Panc1 (cell line): ENCODE results near the gene CFAP74. TPM values are rescaled to one million over a fixed set of nuclear protein-coding genes. Genes with fewer than 3 reads are reported as not detected.

Experiments
- ATAC-seq: fragments of 200-7000 bp; cut with Tn5 transposase; 2 replicates; pipeline ENCODE4 v1.9.1; 2020; ENCODE audit warnings: mild to moderate bottlenecking, moderate library complexity
- BruUV-seq: library from RNA; stranded (reverse); fragments of 400-500 nt; replicated peaks from 2 replicates; lab custom pipeline; 2021; lab: Mats Ljungman, UMichigan
- CTCF ChIA-PET: fragments of 300-600 bp; sonication (Branson Sonifier 250); formaldehyde crosslinking; loops from one replicate; lab custom pipeline; 2022; ENCODE audit warnings: antibody characterized with exemption; lab: Charles Lee
- POLR2A ChIA-PET: fragments of 300-600 bp; sonication (Branson Sonifier 250); formaldehyde crosslinking; loops from one replicate; lab custom pipeline; 2022; ENCODE audit warnings: antibody characterized with exemption; lab: Charles Lee
- DNase-seq: peaks from one replicate; pipeline ENCODE4 v3.0.0-alpha.2; 2010; ENCODE audit warnings: low read depth, low spot score
- H3K27ac ChIP-seq: 2 replicates; pipeline ENCODE4 v1.5.1; 2011; ENCODE audit warnings: mild to moderate bottlenecking, low read length, inconsistent platforms
- H3K27me3 ChIP-seq: fragments of 200-500 bp; sonication (Bioruptor generic); 2 replicates; pipeline ENCODE4 v1.6.0; 2014; ENCODE audit warnings: low read length, inconsistent platforms; ENCODE audit not compliant: control insufficient read depth, insufficient read depth
- H3K36me3 ChIP-seq: fragments of 200-500 bp; sonication (Bioruptor generic); 2 replicates; pipeline ENCODE4 v1.5.1; 2014; ENCODE audit warnings: inconsistent platforms, mild to moderate bottlenecking, low read length, moderate library complexity; ENCODE audit not compliant: control insufficient read depth, insufficient read depth
- H3K4me1 ChIP-seq: 2 replicates; pipeline ENCODE4 v1.5.1; 2011; ENCODE audit warnings: inconsistent platforms, mild to moderate bottlenecking, low read length, moderate library complexity; ENCODE audit not compliant: control insufficient read depth, insufficient read depth
- H3K4me3 ChIP-seq, 2 experiments: 2 replicates each; pipeline ENCODE4 v1.5.1; 2011 to 2012; ENCODE audit warnings: low read depth in 2 of 2, low read length in 2 of 2, mild to moderate bottlenecking in 2 of 2, inconsistent platforms in 1 of 2, moderate library complexity in 1 of 2
- H3K9me3 ChIP-seq: fragments of 200-500 bp; sonication (Bioruptor generic); 2 replicates; pipeline ENCODE4 v1.5.1; 2014; ENCODE audit warnings: low read depth, mild to moderate bottlenecking, inconsistent platforms, low read length, moderate library complexity; ENCODE audit not compliant: control insufficient read depth, insufficient read depth
- POLR2AphosphoS5 ChIP-seq: IDR thresholded peaks from 2 replicates; pipeline ENCODE4 v1.6.1; 2012; ENCODE audit warnings: mild to moderate bottlenecking, low read depth, low read length, moderate library complexity
- REST ChIP-seq, 2 experiments: IDR thresholded peaks; 2 replicates each; pipeline ENCODE4 v1.6.1; 2011 to 2012; ENCODE audit warnings: low read depth in 2 of 2, control low read depth in 1 of 2, low read length in 1 of 2, mild to moderate bottlenecking in 1 of 2, moderate library complexity in 1 of 2; ENCODE audit not compliant: insufficient read depth in 1 of 2
- SIN3A ChIP-seq: IDR thresholded peaks from 2 replicates; pipeline ENCODE4 v1.6.1; 2012; ENCODE audit warnings: low read depth, mild to moderate bottlenecking, low read length, moderate library complexity, borderline replicate concordance; ENCODE audit not compliant: insufficient read depth
- TCF7L2 ChIP-seq: IDR thresholded peaks from 2 replicates; pipeline ENCODE4 v1.6.1; 2011; ENCODE audit warnings: mild to moderate bottlenecking, low read depth, low read length, inconsistent platforms
- in situ Hi-C: cut with HindIII; loops from 2 replicates; pipeline ENCODE4 v1.10.0; 2016; ENCODE audit warnings: low sequenced_read_pairs, low pct_unique_long_range_greater_than_20kb
- intact Hi-C: fragments of 100-400 bp; cut with micrococcal nuclease; formaldehyde crosslinking; loops from one replicate; pipeline ENCODE4 v1.10.0; 2022; ENCODE audit not compliant: unreplicated experiment
- total RNA-seq: library from RNA; stranded (reverse); gene quantifications from one replicate; pipeline ENCODE4 v1.2.1, GENCODE V29; 2021; ENCODE audit not compliant: unreplicated experiment
- TF ChIP-seq, protein P1 (sequence below): fragments of 450-650 bp; IDR thresholded peaks from 2 replicates; pipeline ENCODE4 v1.5.1; 2017; ENCODE audit warnings: mild to moderate bottlenecking

Gene CFAP74
- total RNA-seq, 1 experiment from 2014 or later = not detected

GRCh38 chr1:1900883-1901640 is 102.5 kb downstream of the CFAP74 start:
- Histone ChIP-seq H3K27me3 (no peaks in the 10 kb centered on the region), H3K27ac (no peak overlapping the region), H3K4me3 (no peak overlapping the region), H3K36me3 (no peaks in the 10 kb centered on the region), H3K4me1 (peaks cover 5% of the 10 kb centered on the region; the same call in 1 of the 2 replicates), H3K9me3 (no peaks in the 10 kb centered on the region)
- ChIA-PET POLR2A (interaction anchor here (0.9 kb wide), 1 partner anchor 15 kb away, joined by 5 read pairs; no protein-coding TSS in a partner anchor), CTCF (interaction anchor here (0.5 kb wide), 1 partner anchor 191 kb away, joined by 7 read pairs; no protein-coding TSS in a partner anchor)
- ATAC-seq = no peak
- in situ Hi-C loops = no loop called here
- intact Hi-C loops = no loop called here
- no peak for DNase-seq
- no TSS peak for BruUV-seq
- TF ChIP-seq REST (IDR thresholded peaks at IDR 0.05; ENCODE audit: insufficient read depth in 1 of 2, low read depth in 2 of 2, low read length in 1 of 2) (no peak), TCF7L2 (no peak), SIN3A (no peak), POLR2AphosphoS5 (no peak)
- TF ChIP-seq, protein P1, sequence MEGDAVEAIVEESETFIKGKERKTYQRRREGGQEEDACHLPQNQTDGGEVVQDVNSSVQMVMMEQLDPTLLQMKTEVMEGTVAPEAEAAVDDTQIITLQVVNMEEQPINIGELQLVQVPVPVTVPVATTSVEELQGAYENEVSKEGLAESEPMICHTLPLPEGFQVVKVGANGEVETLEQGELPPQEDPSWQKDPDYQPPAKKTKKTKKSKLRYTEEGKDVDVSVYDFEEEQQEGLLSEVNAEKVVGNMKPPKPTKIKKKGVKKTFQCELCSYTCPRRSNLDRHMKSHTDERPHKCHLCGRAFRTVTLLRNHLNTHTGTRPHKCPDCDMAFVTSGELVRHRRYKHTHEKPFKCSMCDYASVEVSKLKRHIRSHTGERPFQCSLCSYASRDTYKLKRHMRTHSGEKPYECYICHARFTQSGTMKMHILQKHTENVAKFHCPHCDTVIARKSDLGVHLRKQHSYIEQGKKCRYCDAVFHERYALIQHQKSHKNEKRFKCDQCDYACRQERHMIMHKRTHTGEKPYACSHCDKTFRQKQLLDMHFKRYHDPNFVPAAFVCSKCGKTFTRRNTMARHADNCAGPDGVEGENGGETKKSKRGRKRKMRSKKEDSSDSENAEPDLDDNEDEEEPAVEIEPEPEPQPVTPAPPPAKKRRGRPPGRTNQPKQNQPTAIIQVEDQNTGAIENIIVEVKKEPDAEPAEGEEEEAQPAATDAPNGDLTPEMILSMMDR = no peak

DNA sequence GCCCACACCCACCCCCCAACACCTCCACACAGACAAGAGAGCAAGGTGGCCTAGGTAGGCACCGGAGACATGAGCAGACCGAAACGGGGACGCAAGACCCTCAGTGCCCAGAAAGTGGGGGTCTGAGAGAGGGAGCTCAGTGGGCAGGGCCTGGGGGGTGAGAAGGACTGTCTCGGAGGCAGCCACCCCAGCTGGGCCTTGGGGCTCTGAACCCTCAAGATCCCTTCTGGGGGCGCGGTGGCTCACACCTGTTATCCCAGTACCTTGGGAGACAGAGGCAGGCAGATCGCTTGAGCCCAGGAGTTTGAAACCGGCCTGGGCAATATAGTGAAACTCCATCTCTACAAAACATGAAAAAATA is 103.6 kb downstream of the CFAP74 start:
- CTCF ChIA-PET = no interaction called here

More for the DNA sequence above, 103.6 kb downstream of the CFAP74 start:
- peaks cover 6% of the 10 kb centered on the region; the same call in 1 of the 2 replicates for H3K4me1 ChIP-seq
- no TSS peak for BruUV-seq
- in situ Hi-C loops = no loop called here
- no peaks in the 10 kb centered on the region for H3K27me3 ChIP-seq
- H3K9me3 ChIP-seq = no peaks in the 10 kb centered on the region
- no peak overlapping the region for H3K27ac ChIP-seq
- ATAC-seq = no peak
- TF ChIP-seq POLR2AphosphoS5 (no peak), SIN3A (no peak), TCF7L2 (no peak)
- TF ChIP-seq, protein P1 = no peak
- no peaks in the 10 kb centered on the region for H3K36me3 ChIP-seq
- DNase-seq = no peak
- H3K4me3 ChIP-seq = no peak overlapping the region
- intact Hi-C loops = no loop called here
- POLR2A ChIA-PET = interaction anchor here (0.6 kb wide), 1 partner anchor 9 kb away, joined by 9 read pairs; no protein-coding TSS in a partner anchor
